Measurements from ENCODE around the gene XAB2. TPM values are rescaled to one million over a fixed set of nuclear protein-coding genes. Genes with fewer than 3 reads are reported as not detected.

XAB2 gene
- total and polyA plus RNA-seq, 2 donors (not counting 3 experiments of a cell fraction or from before 2014, with no cell fraction given), result 37.3 to 47.6 TPM

DNA sequence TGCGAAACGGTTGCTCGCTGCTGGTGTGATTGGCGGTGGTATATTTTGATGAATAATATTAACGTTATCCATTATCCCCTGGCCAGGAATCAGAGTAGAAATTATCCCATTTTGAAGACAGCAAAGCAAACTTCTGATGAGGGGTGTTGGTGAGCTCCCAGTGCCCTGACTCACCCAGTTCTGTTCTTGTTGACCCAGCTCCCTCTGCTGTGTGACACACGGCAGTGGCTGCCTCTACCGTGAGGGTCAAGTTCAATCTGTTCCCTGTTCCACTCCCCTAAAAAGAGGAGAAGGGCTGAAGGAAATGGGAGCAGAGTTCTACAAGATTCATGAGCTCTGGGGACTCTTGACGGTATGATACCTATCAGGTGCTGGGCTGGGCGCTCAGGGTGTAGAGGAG, 31.7 kb downstream of the XAB2 start:
- CTCF ChIA-PET, result interaction anchor here (0.9 to 1.3 kb wide), 2 partner anchors 29 to 83 kb away, joined by 6 read pairs; partner anchors contain the start of gene TRAPPC5
- H3K9me3 ChIP-seq (replicated peaks; ENCODE audit: control insufficient read depth, insufficient read depth, low read length), result no peaks in the 10 kb centered on the region

More for the DNA sequence above, 31.7 kb downstream of the XAB2 start:
- no peak overlapping the region for H3K9ac ChIP-seq (replicated peaks; ENCODE audit: extremely low read depth, insufficient read depth, low read length)
- no peaks in the 10 kb centered on the region for H3K4me1 ChIP-seq (ENCODE audit: control insufficient read depth, extremely low read depth, insufficient read depth, low read length)
- no peak overlapping the region for H2AFZ ChIP-seq (ENCODE audit: low read depth, low read length)
- no peak overlapping the region for H3K4me2 ChIP-seq (ENCODE audit: insufficient read depth, low read length)
- BruUV-seq (replicated peaks), result no TSS peak
- H3K27ac ChIP-seq (ENCODE audit: insufficient read depth, low read depth, low read length), result no peak overlapping the region
- H3K9me1 ChIP-seq (replicated peaks; ENCODE audit: control insufficient read depth, extremely low read depth, insufficient read depth, low read length), result no peaks in the 10 kb centered on the region
- FAIRE-seq (no peak), DNase-seq (ENCODE audit: low read depth, low spot score) (no peak)
- no peaks in the 10 kb centered on the region for H4K20me1 ChIP-seq (replicated peaks; ENCODE audit: control insufficient read depth, extremely low read depth, insufficient read depth, low read length)
- intact Hi-C loops (cut with micrococcal nuclease) (no loop called here), dilution Hi-C loops (cut with MboI; ENCODE audit: extremely low pct_ligation_motif_present, low sequenced_read_pairs) (no loop called here)
- no peaks in the 10 kb centered on the region for H3K79me2 ChIP-seq (ENCODE audit: control insufficient read depth, insufficient read depth, low read length)
- H3K4me3 ChIP-seq (replicated peaks in 1 of 3; ENCODE audit: insufficient read depth in 1 of 3, low read depth in 1 of 3, low read length in 3 of 3), result no peak overlapping the region
- H3K36me3 ChIP-seq (ENCODE audit: control insufficient read depth in 2 of 2, extremely low read depth in 1 of 2, insufficient read depth in 2 of 2, low read length in 2 of 2), result no peaks in the 10 kb centered on the region
- peaks cover 25% of the 10 kb centered on the region in 2 experiments for H3K27me3 ChIP-seq (ENCODE audit: control insufficient read depth in 2 of 2, insufficient read depth in 2 of 2, low read length in 2 of 2)
- POLR2A ChIA-PET, result no interaction called here
- no peak for TF ChIP-seq EZH2 (IDR thresholded peaks at IDR 0.05; ENCODE audit: borderline replicate concordance, low read depth, low read length, severe bottlenecking)
- no peak for TF ChIP-seq FOS (IDR thresholded peaks at IDR 0.05; ENCODE audit: borderline replicate concordance, insufficient read depth, low read length)
- TF ChIP-seq POLR2AphosphoS5 (IDR thresholded peaks at IDR 0.05; ENCODE audit: insufficient read depth, low read depth, low read length), result no peak
- TF ChIP-seq GATA2 (IDR thresholded peaks at IDR 0.05; ENCODE audit: insufficient read depth, insufficient read length, low read depth, low read length), result no peak
- TF ChIP-seq, protein P1, sequence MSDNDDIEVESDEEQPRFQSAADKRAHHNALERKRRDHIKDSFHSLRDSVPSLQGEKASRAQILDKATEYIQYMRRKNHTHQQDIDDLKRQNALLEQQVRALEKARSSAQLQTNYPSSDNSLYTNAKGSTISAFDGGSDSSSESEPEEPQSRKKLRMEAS (IDR thresholded peaks at IDR 0.05; ENCODE audit: insufficient read depth, insufficient read length), result no peak
- no peak for TF ChIP-seq MYC (IDR thresholded peaks at IDR 0.05; ENCODE audit: low read depth, low read length)
- no peak for TF ChIP-seq CTCF (IDR thresholded peaks at IDR 0.05; ENCODE audit: extremely low read depth in 1 of 2, insufficient read depth in 1 of 2, low read depth in 1 of 2, low read length in 2 of 2)
- TF ChIP-seq JUN (IDR thresholded peaks at IDR 0.05; ENCODE audit: borderline replicate concordance, insufficient read depth, insufficient read length, low read depth), result no peak

Data from endothelial cell of umbilical vein (primary cell).